Nephron (organoid): ENCODE measurements around the gene DMRT3.

Source experiments
- H3K27ac Mint-ChIP-seq, 3 experiments: 2 replicates each; pipeline ENCODE4 v1.8.0; 2020; ENCODE audit warnings: mixed read lengths in 3 of 3, mild to moderate bottlenecking in 2 of 3, moderate library complexity in 1 of 3
- H3K27me3 Mint-ChIP-seq: 2 replicates; pipeline ENCODE4 v1.8.0; 2021; ENCODE audit warnings: low read depth, mild to moderate bottlenecking, moderate library complexity, mixed read lengths
- H3K36me3 Mint-ChIP-seq: 2 replicates; pipeline ENCODE4 v1.8.0; 2020; ENCODE audit warnings: low read depth, mixed read lengths
- H3K4me1 Mint-ChIP-seq: 2 replicates; pipeline ENCODE4 v1.8.0; 2020; ENCODE audit warnings: mixed read lengths
- H3K4me3 Mint-ChIP-seq, 3 experiments: 2 replicates each; pipeline ENCODE4 v1.8.0; 2020; ENCODE audit warnings: mild to moderate bottlenecking in 3 of 3, mixed read lengths in 3 of 3, moderate library complexity in 2 of 3
- H3K9me3 Mint-ChIP-seq: 2 replicates; pipeline ENCODE4 v1.8.0; 2020; ENCODE audit warnings: mixed read lengths
- TF ChIP-seq, protein P1 (sequence below), 3 experiments: fragments of 200-600 bp; sonication (generic); IDR thresholded peaks; one replicate each; pipeline ENCODE4 v1.5.0; 2021; ENCODE audit warnings: antibody characterized with exemption in 3 of 3; ENCODE audit not compliant: unreplicated experiment in 3 of 3

Gene DMRT3

GRCh38 chr9:967903-968641, 8.4 kb upstream of the DMRT3 start:
- H3K36me3 Mint-ChIP-seq = no peaks in the 10 kb centered on the region

GRCh38 chr9:969310-970150, 6.9 kb upstream of the DMRT3 start:
- Mint-ChIP-seq H3K27ac (no peak overlapping the region), H3K9me3 (peaks cover 3% of the 10 kb centered on the region), H3K4me1 (peaks cover 25% of the 10 kb centered on the region), H3K4me3 (peak overlapping the region in 2 of 3 experiments; percentile 38 to 55), H3K27me3 (peaks cover 100% of the 10 kb centered on the region), H3K36me3 (no peaks in the 10 kb centered on the region)
- TF ChIP-seq, protein P1, sequence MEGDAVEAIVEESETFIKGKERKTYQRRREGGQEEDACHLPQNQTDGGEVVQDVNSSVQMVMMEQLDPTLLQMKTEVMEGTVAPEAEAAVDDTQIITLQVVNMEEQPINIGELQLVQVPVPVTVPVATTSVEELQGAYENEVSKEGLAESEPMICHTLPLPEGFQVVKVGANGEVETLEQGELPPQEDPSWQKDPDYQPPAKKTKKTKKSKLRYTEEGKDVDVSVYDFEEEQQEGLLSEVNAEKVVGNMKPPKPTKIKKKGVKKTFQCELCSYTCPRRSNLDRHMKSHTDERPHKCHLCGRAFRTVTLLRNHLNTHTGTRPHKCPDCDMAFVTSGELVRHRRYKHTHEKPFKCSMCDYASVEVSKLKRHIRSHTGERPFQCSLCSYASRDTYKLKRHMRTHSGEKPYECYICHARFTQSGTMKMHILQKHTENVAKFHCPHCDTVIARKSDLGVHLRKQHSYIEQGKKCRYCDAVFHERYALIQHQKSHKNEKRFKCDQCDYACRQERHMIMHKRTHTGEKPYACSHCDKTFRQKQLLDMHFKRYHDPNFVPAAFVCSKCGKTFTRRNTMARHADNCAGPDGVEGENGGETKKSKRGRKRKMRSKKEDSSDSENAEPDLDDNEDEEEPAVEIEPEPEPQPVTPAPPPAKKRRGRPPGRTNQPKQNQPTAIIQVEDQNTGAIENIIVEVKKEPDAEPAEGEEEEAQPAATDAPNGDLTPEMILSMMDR (IDR thresholded peaks at IDR 0.05; ENCODE audit: unreplicated experiment in 3 of 3) = no peak

More at GRCh38 chr9:967903-968641, 8.4 kb upstream of the DMRT3 start:
- peak overlapping the region in 1 of 3 experiments; percentile 48 for H3K4me3 Mint-ChIP-seq
- H3K27ac Mint-ChIP-seq = no peak overlapping the region
- no peaks in the 10 kb centered on the region for H3K9me3 Mint-ChIP-seq
- H3K27me3 Mint-ChIP-seq = peaks cover 100% of the 10 kb centered on the region
- H3K4me1 Mint-ChIP-seq = peaks cover 14% of the 10 kb centered on the region
- TF ChIP-seq, protein P1 (IDR thresholded peaks at IDR 0.05; ENCODE audit: unreplicated experiment in 3 of 3) = no peak

- Mint-ChIP-seq H3K9me3 (peaks cover 3% of the 10 kb centered on the region), H3K27me3 (peaks cover 100% of the 10 kb centered on the region), H3K4me3 (peak overlapping the region; percentile 53 to 80 (median 73)), H3K36me3 (no peaks in the 10 kb centered on the region), H3K27ac (no peak overlapping the region), H3K4me1 (peaks cover 32% of the 10 kb centered on the region)
- TF ChIP-seq, protein P1 (IDR thresholded peaks at IDR 0.05; ENCODE audit: unreplicated experiment in 3 of 3) = no peak
Measured at GRCh38 chr9:970151-970996, 6.1 kb upstream of the DMRT3 start.

DNA sequence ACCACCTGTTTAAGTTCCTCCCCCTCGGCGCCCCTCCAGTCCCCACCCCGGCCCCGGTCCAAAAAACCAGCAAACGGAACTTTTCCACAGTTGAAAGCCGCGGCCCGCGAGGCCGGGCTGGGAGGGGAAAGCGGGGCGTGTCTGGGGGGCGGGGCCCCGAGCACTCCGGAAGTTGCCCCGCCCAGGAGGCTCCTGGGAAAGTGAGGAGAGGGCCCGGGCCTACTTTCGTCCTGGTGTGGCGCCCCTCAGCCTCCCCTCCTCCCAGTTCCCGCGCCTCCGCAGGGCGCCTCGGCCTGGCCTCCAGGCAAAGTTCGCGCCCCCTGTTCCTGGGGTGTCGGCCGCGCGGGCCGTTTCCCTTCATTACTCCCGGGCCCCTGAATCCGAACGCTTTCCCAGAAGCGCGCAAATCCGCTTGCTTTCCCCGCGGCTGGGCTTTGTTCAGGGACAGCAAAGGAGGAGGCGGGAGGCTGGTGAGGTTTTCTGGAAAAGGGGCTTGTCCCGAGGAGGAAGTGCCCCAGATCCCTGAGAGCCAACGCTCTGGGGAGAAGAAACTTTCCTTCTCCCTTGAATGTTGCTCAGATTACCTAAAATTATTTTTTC, 4.5 kb upstream of the DMRT3 start:
- Mint-ChIP-seq H3K9me3 (peaks cover 3% of the 10 kb centered on the region), H3K4me1 (peaks cover 39% of the 10 kb centered on the region), H3K36me3 (no peaks in the 10 kb centered on the region), H3K27ac (no peak overlapping the region), H3K27me3 (peaks cover 96% of the 10 kb centered on the region), H3K4me3 (peak overlapping the region; percentile 68 to 77 (median 74))
- TF ChIP-seq, protein P1 (IDR thresholded peaks at IDR 0.05; ENCODE audit: unreplicated experiment in 3 of 3) = no peak

DNA sequence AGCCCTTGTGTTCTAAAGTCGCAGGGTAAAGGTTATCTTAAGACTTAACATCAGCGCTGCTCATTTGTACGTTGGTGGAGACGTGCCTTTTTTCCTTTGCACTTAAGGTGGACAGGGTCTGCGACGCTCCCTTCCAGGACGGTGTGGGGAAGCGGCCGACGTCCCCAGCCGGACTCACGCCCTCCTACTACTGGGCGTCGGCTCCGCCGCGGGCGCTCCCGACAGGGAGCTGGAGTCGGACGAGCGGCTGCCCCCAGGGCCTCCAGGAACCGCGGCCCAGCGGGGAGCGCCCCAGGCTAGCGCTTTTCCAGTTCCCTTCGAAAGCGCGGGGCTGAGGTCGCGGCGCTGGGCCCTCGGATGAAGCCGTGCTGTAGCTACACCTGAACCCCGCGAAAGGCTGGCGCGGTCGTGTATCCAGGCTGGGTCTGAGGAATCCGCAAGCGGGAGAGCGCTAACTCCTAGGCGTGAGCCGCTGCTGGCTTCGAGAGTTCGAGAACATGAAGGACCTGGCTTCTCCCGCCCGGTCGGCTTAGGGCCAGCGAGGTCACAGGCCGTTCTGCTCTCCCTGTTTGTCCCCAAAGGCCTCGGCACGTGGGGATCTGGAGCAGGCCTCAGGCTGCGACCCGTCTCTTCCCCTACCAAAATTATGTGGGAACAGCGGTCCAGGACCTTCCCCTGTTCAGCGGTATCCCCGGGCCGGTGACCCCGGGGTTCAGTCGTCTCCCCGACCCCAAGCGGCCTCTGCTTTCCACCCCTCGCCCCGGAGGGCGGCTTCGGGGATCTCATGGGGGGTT, 3.8 kb upstream of the DMRT3 start:
- Mint-ChIP-seq H3K36me3 (no peaks in the 10 kb centered on the region), H3K27ac (no peak overlapping the region), H3K4me1 (peaks cover 39% of the 10 kb centered on the region), H3K9me3 (peaks cover 3% of the 10 kb centered on the region), H3K27me3 (peaks cover 96% of the 10 kb centered on the region), H3K4me3 (peak overlapping the region; percentile 68 to 77 (median 74))
- TF ChIP-seq, protein P1 (IDR thresholded peaks at IDR 0.05; ENCODE audit: unreplicated experiment in 3 of 3) = no peak
